ENCODE results near the gene PELI3.

PELI3 gene

DNA sequence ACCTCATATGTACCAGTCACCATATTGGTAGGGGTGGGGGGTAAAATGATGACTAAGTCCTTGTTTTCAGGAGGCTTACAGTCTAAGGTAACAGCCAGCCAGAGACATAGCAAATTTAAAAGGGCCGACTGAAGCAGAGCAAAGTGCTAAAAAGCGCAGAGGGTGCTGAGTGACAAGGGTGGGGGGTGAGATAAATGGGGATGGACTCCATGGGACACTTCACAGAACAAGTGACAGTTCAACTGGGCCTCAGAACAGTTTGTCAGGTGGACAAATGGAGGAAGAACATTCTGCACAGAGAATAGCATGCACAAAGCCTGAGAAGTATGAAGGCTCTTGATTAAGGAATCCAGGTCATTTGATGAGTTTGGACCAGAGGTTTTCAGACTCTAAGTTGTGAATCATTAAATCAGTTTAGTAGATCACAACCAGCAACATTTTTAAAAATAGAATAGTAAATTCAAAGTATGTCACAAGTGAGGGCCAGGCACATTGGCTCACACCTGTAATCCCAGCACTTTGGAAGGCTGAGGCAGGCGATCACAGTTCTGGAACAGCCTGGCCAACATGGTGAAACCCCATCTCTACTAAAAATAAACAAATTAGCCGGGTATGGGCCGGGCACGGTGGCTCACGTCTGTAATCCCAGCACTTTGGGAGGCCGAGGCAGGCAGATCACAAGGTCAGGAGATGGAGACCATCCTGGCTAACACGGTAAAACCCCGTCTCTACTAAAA lies 57.8 kb downstream of the PELI3 start:
- H3K27ac ChIP-seq, result no peak overlapping the region
- TF ChIP-seq CTCF (IDR thresholded peaks at IDR 0.05), result no peak
- TF ChIP-seq ZFX (IDR thresholded peaks at IDR 0.05; ENCODE audit: borderline replicate concordance), result no peak
